ENCODE measurements around the gene AEBP2.
"Not testable (repeated sequence)": the region's sequence is repeated elsewhere in the genome, so short reads cannot be mapped to it uniquely, and the experiment has no call there.

The AEBP2 gene

DNA sequence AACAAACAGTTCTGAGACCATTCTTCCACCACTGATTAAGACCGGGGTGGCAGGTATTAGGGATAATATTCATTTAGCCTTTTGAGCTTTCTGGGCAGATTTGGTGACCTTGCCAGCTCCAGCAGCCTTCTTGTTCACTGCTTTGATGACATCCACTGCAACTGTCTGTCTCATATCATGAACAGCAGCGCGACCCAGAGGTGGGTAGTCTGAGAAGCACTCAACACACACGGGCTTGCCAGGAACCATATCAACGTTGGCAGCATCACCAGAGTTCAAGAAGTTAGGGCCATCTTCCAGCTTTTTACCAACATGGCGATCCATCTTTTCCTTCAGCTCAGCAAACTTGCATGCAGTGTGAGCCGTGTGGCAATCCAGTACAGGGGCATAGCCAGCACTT lies 16.9 kb downstream of the AEBP2 start:
- DNase-seq = no peak

DNA sequence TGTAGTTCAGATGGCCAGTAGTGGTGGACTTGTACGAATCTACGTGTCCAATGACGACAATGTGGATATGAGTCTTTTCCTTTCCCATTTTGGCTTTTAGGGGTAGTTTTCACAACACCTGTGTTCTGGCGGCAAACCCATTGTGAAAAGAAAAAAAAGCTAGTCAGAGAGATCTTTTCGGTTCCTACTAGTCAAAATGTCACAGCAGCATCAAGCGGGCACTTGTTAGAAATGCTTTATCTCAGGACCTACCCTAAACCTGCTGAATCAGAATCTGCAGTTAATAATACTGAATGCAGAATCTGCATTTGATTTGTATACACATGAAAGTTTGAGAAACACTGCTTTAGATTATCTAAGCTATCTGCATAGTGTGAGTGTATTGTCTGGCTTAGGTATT lies 18.3 kb downstream of the AEBP2 start:
- no peak for DNase-seq

DNA sequence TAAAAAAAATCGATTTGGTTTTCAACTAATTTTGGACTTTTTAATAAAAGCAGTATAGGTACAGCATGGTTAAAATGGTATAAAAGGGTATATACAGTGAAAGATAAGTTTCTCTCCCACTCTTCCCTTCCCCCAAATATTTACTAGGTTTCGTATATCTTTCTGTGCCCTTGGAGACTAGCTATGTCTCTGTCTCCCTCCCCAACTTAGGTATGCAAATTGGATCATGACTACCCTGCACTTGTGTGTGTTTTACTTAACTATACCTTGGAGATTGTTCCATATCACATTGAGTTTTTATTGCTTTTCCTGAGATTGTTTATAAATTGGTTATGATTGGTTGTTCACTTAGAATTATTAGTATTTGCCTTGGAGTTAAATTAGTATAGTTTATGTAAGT lies 19.4 kb downstream of the AEBP2 start:
- no peak for DNase-seq

DNA sequence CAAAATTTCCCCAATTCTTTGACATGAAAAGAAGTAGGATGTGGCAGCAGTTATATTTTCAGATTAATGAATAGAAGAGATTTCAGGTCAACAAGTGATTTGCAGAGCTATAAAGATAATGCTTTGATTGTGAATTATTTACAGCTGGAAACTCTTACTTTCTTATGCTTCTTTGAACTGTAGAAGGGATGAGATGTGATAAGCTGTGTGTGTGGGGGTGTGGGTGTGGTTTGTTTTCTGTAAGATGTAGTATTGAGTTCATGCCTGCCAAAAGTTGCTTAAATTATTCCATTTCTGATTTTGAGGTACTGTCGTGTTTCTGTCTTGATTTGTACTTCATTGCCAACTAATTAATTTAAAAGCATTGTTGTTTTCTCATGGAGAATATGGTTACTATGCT lies 22.7 kb downstream of the AEBP2 start:
- DNase-seq = no peak

DNA sequence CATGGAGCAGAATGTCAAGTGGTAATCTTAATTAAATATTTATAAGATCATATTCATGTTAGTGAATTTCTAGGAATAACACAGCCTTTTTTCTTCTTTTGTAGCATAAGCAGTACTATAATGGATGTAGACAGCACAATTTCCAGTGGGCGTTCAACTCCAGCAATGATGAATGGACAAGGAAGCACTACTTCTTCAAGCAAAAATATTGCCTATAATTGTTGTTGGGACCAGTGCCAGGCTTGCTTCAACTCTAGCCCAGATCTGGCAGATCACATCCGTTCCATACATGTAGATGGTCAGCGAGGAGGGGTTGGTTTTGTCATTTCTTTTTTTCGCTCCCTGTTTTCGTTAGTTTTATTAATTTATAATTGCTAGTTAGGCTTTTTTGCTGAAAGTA lies 23.1 kb downstream of the AEBP2 start:
- no peak for DNase-seq

DNA sequence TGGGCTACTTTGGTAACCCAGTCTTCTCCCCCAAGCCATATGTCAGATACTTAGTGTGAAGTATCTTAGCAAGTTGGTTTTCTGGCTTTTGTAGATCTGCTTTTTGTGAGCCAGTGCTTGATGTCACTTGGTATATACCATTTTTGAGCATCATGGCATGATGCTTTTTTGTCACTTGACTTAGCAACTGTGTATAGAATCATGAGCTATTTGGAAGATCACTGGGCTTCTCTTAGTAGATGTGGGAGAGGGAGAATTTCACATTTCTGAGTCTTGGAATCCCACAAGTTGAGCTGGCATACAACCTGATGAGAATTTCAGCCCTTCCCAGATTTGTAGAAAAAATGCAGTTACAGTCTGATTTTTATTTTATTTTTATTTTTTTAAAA lies 24.9 kb downstream of the AEBP2 start:
- DNase-seq = no peak

DNA sequence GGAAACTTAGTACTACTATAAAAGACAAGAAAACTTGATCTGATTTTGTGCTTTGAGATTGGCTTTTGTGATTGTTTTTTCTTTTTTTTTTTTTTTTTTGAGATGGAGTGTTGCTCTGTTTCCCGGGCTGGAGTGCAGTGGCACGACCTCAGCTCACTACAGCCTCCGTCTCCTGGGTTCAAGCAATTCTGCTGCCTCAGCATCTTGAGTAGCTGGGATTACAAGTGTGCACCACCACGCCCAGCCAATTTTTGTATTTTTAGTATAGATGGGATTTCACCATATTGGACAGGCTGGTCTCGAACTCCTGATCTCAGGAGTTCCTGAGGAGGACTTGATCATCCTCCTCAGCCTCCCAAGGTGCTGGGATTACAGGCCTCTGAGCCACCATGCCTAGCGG lies 26.4 kb downstream of the AEBP2 start:
- DNase-seq = no peak

DNA sequence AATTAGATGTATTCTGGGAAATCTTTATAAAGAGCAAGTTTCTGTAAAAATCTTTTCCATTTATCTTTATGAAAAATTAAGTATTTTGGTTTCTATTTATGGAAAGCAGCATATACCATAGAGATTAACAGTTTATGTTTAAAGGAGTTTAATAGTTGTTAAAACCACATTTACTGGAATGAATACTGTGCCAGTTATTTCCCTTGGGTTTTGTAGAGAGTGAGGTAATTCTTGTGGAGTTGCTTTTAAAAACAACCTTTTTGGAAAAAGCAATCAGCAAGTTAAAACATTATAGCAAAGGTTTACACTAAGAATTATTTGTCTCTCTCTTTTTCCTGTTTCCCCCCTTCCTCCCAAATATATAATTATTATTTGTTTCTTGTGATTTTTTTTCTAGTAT lies 34.9 kb downstream of the AEBP2 start:
- DNase-seq = no peak

DNA sequence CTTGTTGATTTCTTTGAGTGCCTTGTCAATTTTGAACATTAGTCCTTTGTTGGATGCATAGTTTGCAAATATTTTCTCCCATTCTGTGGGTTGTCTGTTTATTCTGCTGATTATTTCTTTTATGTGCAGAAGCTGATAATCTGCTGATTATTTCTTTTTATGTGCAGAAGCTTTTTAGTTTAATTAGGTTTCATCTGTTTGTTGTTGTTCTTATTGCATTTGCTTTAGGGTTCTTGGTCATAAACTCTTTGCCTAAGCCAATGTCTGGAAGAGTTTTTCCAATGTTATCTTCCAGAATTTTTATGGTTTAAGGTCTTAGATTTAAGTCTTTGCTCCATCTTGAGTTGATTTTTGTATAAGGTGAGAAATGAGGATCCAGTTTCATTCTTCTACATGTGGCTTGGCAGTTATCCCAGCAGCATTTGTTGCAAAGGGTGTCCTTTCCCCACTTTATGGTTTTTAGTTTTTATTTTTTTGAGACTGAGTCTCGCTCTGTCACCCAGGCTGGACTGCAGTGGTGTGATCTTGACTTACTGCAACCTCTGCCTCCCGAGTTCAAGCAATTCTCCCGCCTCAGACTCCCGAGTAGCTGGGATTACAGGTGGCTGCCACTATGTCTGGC lies 36.7 kb downstream of the AEBP2 start:
- not testable (repeated sequence) for DNase-seq

DNA sequence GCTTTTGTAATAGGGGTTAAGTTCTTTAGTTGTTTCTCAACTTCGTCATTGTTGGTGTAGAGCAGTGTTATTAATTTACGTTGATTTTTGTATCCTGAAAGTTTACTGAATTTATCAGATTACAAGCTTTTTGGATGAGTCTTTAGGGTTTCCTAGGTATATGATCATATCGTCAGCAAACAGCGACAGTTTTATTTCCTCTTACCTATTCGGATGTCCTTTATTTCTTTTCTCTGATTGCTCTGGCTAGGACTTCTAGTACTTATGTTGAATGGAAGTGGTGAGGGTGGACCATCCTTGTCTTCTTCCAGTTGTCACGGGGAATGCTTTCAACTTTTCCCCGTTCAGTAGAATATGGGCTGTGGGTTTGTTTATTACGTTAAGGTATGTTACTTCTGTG lies 37.8 kb downstream of the AEBP2 start:
- no peak for DNase-seq

DNA sequence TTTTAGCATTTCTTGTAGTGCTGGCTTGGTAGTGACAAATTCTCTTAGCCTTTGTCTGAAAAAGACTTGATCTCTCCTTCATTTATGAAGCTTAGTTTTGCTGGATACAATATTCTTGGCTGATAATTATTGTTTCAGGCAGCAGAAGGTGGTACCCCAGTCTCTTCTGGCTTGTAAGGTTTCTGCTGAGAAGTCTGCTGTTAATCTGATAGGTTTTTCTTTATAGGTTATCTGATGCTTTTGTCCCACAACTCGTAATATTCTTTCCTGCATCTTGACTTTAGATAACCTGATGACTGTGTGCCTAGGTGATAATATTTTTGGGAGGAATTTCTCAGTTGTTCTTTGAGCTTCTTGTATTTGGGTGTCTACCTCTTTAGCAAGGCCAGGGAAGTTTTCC lies 41.2 kb downstream of the AEBP2 start:
- no peak for DNase-seq

DNA sequence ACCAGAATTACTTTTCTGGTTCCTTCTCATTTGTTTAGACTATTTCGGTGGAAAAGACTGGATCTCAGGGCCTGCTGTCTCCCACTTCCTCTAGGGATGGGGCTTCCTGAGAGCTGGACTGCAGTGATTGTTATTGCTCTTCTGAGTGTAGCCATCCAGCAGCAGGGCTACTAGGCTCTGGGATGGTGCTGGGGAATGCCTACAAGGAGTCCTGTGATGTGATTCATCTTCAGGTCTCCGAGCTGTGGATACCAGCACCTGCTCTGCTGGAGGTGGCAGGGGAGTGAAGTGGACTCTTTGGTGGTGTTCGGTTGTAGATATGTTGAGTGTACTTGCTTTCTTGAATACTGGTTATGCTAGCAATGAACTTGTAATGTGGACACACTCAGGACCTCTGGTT lies 42.7 kb downstream of the AEBP2 start:
- DNase-seq = no peak

DNA sequence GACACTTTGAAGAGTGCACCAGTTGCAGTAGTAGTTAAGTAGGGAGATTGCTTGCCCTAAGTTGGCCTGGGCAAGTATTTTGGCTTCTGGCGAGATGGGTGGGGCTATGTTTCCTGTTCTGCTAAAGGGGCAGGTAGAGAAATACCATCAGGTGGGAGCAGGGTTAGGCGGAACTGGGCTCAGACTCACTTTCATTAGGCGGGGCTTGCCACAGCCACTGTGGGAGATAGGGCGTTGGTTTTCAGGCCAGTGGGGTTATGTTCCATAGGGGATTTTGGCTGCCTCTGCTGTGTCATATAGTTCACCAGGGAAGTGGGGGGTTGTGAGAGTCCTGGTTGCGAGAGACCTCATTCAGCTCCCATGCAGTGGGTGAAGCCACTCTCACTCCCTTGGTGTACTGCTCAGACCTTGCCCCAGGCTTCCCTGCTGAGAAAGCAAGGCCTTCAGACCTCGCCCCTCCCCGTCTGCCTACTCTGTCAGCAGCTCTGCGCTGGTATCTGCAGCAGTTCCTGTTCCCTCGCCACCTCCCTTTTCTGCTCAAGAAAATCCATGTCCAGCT lies 43.3 kb downstream of the AEBP2 start:
- no peak for DNase-seq

DNA sequence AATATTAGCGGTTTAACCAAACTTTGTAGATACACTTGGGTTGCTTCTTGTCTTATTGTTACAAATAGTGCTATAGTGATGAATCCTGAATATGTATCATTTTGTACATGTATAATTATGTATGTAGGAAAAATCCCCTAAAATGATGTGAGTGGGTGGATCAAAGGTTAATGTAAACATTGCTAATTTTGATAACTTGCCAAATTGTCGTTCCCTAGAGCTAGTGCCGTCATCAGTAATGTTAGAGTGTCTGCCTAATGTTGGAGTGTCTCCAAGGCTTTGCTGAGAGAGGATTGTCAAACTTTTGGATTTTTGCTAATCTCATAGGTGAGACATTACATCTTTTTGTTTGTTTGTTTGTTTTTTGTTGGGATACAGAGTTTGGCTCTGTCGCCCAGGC lies 44.4 kb downstream of the AEBP2 start:
- DNase-seq = no peak

DNA sequence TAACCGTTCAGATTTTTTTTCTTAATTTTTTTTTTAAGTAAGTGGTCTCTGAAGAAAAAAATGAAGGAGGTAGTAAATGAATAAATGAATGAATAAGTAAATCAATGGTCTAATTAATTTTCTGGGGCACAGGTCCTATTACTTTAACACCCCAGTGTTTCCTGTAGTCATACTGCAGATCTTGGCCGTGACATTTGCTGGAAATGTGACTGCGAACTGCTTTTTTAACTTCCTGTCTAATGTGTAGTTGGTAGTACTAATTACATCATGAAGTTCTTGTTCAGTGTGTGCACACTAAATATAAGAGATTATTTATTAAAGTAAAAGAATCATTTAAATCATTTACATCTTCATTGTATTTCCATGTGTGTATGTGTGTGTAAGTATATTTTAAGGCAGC lies 45.4 kb downstream of the AEBP2 start:
- no peak for DNase-seq

DNA sequence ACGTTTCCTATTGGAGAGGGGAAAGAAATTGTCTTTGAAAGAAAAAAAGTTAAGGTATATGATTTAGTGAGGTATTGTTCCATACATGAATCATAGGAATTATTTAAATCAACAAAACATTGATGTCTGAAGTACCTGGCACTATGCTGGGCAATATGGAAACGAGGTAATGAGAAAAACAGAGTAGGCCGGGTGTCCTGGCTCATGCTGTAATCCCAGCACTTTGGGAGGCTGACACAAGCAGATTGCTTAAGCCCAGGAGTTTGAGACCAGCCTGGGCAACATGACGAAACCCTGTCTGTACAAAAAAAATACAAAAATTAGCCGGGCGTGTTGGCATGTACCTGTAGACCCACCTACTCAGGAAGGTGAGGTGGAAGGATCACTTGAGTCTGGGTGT lies 45.9 kb downstream of the AEBP2 start:
- no peak for DNase-seq

DNA sequence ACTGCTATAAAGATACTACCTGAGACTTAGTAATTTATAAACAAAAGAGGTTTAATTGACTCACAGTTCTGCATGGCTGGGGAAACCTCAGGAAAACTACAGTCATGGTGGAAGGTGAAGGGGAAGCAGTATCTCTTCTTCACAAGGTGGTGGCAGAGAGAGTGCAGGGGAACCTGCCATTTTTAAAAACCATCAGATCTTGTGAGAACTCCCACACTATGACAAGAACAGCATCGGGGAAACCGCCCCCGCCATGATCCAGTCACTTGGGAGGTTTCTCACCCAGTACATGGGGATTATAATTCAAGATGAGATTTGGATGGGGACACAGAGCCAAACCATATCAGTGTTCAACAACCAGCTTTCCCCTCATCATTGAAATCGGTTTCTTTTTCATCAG lies 49.9 kb downstream of the AEBP2 start:
- no peak for DNase-seq

DNA sequence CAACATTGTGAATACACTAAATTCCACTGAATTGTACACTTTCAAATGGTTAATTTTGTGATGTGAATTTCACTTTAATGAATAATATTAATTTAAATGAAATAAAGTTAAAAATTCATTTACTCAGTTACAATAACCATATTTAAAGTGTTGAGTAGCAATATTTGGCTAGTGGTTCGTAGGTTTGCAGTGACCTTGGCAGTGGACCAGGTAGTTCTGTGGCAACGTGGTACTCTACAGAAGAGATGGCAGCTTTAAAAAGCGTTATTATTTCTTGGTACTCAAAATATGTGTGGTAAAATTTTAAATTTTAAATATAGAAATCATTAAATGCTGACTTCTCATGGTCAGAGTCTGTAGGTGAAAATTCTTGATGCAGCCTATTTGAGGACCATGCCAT lies 51.6 kb downstream of the AEBP2 start:
- DNase-seq = no peak

DNA sequence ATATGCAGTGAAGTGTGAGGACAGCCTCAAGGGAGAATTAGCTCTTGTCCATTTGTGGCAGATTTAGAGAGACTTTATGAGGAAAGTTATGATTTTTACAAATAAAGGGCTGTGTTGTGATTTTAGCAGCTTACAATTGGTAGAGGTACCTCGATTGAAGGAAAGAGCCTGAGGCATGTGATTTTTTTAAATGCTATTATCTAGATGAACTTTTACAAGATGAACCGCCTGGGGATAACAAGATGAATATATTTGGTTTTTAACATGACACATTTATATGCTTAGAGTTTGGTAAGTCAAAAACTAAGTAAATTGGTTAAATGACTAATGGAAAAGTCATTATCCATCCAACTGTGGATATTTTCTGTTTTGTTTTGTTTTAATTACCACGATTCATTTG lies 52.6 kb downstream of the AEBP2 start:
- no peak for DNase-seq

DNA sequence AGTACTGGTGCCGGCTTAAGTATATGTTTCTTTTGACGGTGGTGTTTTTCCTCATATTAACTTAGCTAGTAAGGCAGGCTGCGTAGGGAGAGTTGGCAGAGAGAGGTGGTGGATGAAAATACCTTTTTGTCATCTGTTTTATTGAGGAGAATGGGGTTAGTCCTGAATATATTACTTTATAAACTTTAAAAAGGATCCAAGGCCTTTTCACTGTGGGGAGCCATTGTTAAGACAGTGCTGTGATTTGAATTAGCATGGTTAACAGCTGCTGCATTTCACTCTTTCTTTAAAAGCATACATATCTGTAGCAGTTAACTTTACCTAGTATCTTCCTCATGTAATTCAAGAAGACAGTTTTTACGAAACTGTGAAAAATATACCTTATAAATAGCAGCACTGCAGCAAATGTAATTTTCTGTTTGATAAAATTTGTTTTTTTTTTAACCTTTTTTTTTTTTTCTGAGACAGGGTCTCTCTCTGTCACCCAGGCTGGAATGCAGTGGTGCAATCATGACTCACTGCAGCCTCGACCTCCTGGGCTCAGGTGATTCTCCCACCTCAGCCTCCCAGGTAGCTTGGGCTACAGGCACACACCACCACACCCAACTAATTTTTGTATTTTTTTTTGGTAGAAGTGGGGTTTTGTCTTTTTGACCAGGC lies 57.1 kb downstream of the AEBP2 start:
- DNase-seq = no peak

DNA sequence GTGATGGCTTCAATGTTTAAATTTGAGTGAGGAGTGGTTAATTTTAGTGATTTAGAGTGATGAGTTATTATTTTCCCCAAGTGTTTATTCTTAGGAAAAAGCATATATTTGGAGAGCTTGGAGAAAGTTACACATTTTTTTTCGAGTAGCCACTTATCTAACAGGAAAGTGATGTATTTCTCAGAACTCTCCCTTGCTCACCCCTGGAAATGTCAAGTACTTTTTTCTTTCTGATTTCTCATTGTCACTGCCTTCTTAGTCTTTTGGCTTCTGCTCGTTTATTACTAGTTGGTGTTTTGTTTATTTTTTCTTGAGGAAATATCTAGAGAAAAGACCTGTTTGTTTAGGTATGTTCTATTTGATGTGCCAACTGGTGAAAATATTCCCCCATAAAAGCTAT lies 58.8 kb downstream of the AEBP2 start:
- no peak for DNase-seq

DNA sequence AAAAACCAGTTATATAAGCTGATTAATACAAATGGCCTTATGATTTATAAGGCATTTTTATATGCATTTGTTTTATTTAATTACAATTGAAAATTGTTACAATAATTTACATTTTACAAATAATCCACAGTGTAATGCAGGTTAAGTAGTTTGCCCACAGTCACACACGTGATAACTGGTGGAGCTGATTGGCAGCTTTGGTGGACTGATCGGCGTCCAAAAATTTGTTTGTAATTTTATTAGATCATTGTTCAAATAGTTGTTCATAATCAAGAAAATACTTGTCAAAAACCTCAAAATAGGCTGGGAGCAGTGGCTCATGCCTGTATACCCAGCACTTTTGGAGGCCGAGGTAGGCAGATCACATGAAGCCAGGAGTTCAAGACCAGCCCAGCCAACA lies 59.7 kb downstream of the AEBP2 start:
- no peak for DNase-seq

DNA sequence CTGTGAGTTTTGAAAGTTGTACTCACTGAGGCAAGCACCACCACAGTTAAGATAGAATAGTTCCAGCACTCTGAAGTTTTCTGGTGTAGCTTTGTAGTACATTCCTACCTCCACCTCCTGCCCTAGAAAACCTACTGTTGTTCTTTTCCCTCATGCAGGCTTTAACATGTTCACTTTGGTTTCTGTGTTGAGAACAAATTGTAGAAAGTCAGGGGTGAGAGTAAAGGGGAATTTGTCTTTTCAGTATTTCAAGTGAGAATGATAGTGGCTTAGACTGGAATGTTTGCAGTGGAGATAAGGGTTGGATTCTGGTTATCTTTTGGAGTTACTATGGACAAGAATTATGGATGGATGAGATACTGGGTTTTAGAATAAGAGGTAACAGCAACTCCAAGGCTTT lies 67.2 kb downstream of the AEBP2 start:
- no peak for DNase-seq

DNA sequence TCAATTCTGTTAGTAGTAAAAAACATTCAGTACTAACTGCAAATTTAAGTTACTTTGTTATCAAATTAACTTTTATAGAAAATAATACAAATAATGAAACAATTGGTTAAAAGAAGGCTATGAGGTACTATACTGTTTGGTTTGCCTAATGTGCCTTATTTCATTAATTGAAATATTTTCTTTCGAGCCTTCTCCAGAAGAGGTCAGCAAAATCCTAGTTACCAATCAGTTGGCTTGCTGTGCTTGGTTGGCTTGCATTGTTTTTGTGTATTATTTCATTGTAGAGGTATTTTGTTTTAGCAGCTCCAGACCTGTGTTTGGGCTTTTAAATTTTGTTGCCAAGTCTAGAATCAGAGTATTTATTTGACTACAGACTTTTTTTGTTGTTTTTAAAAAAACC lies 68.5 kb downstream of the AEBP2 start:
- no peak for DNase-seq

DNA sequence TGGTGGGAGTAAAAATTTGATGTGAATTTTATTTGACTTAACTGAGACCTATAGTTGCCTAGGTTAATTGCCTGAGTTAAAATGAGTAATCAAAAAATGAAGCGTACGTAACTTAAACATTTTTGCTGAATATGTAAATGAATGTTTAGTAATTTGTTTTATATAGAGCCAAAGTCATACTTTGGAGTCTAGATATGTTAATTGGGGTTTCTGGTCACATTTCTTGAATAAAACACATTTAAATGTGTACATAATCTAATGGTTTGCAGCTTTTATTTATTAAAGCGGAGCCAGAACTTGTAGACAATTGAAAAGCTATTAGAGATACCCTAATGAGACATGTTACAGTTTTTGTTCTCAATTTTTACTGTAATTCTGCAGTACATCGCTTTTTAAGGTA lies 71.2 kb downstream of the AEBP2 start:
- no peak for DNase-seq

Measured in NCI-H510A (cell line).